Loucy (cell line): ENCODE data around the gene PRELP.

Experiments used
- CTCF ChIP-seq: fragments of 200-600 bp; sonication (generic); conservative IDR thresholded peaks from 2 replicates; pipeline ENCODE4 v1.5.1; 2014; ENCODE audit warnings: mild to moderate bottlenecking, antibody characterized with exemption, low read length
- EZH2phosphoT487 ChIP-seq: fragments of 200-600 bp; IDR thresholded peaks from 2 replicates; pipeline ENCODE4 v1.6.1; 2018; ENCODE audit warnings: antibody characterized with exemption, mild to moderate bottlenecking, moderate library complexity, borderline replicate concordance

DNA sequence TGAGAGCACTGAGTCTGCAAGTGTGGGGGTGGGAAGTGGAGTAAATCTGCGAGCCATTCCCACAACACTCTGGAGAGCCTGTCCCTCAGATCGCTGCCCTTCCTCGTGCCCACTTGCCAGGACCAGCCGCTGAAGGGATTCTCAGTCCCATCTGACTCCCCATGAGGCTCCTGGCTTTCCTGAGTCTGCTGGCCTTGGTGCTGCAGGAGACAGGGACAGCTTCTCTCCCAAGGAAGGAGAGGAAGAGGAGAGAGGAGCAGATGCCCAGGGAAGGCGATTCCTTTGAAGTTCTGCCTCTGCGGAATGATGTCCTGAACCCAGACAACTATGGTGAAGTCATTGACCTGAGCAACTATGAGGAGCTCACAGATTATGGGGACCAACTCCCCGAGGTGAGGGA is 20.2 kb downstream of the PRELP start:
- TF ChIP-seq CTCF (no peak), EZH2phosphoT487 (no peak)
